ENCODE data around the gene CELSR1.

CELSR1 gene

DNA sequence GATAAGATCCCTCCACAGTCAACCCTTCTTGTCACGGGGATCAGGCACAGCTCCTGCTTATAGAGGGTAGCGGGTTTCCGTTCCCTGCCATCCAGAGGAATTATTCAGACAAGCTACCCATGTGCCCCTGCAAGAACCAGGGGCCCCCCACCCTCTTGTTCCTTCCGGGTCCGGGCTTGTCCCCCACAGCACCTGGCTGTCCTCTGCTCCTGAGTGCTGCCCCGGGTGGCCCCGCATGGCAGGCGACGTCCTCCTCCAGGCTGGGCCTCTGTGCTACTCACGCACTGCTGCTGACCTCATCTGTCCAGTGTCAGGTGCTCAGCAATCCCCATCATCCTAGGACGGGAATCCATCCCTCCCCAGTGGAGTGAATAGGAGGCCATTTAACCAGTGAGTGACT lies 24.7 kb downstream of the CELSR1 start:
- ATAC-seq, result no peak
- TF ChIP-seq ISL1 (CRISPR knock-in tag; IDR thresholded peaks at IDR 0.05) (no peak), ESRRG (CRISPR knock-in tag; IDR thresholded peaks at IDR 0.05) (no peak), OSR1 (CRISPR knock-in tag; IDR thresholded peaks at IDR 0.05) (no peak), POU6F1 (CRISPR knock-in tag; IDR thresholded peaks at IDR 0.05; ENCODE audit: borderline replicate concordance, low read depth) (no peak), BACH2 (CRISPR knock-in tag; IDR thresholded peaks at IDR 0.05; ENCODE audit: borderline replicate concordance) (no peak), TCF4 (CRISPR knock-in tag; IDR thresholded peaks at IDR 0.05; ENCODE audit: borderline replicate concordance) (no peak), ZNF565 (CRISPR knock-in tag; conservative IDR thresholded peaks at IDR 0.05; ENCODE audit: low read depth) (no peak)
- TF ChIP-seq, protein P1, sequence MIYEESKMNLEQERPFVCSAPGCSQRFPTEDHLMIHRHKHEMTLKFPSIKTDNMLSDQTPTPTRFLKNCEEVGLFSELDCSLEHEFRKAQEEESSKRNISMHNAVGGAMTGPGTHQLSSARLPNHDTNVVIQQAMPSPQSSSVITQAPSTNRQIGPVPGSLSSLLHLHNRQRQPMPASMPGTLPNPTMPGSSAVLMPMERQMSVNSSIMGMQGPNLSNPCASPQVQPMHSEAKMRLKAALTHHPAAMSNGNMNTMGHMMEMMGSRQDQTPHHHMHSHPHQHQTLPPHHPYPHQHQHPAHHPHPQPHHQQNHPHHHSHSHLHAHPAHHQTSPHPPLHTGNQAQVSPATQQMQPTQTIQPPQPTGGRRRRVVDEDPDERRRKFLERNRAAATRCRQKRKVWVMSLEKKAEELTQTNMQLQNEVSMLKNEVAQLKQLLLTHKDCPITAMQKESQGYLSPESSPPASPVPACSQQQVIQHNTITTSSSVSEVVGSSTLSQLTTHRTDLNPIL (CRISPR knock-in tag; IDR thresholded peaks at IDR 0.05; ENCODE audit: low read depth), result no peak
- TF ChIP-seq, protein P2, sequence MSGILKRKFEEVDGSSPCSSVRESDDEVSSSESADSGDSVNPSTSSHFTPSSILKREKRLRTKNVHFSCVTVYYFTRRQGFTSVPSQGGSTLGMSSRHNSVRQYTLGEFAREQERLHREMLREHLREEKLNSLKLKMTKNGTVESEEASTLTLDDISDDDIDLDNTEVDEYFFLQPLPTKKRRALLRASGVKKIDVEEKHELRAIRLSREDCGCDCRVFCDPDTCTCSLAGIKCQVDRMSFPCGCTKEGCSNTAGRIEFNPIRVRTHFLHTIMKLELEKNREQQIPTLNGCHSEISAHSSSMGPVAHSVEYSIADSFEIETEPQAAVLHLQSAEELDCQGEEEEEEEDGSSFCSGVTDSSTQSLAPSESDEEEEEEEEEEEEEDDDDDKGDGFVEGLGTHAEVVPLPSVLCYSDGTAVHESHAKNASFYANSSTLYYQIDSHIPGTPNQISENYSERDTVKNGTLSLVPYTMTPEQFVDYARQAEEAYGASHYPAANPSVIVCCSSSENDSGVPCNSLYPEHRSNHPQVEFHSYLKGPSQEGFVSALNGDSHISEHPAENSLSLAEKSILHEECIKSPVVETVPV (CRISPR knock-in tag; IDR thresholded peaks at IDR 0.05), result no peak
- TF ChIP-seq, protein P3, sequence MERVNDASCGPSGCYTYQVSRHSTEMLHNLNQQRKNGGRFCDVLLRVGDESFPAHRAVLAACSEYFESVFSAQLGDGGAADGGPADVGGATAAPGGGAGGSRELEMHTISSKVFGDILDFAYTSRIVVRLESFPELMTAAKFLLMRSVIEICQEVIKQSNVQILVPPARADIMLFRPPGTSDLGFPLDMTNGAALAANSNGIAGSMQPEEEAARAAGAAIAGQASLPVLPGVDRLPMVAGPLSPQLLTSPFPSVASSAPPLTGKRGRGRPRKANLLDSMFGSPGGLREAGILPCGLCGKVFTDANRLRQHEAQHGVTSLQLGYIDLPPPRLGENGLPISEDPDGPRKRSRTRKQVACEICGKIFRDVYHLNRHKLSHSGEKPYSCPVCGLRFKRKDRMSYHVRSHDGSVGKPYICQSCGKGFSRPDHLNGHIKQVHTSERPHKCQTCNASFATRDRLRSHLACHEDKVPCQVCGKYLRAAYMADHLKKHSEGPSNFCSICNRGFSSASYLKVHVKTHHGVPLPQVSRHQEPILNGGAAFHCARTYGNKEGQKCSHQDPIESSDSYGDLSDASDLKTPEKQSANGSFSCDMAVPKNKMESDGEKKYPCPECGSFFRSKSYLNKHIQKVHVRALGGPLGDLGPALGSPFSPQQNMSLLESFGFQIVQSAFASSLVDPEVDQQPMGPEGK (CRISPR knock-in tag; IDR thresholded peaks at IDR 0.05; ENCODE audit: borderline replicate concordance), result no peak

DNA sequence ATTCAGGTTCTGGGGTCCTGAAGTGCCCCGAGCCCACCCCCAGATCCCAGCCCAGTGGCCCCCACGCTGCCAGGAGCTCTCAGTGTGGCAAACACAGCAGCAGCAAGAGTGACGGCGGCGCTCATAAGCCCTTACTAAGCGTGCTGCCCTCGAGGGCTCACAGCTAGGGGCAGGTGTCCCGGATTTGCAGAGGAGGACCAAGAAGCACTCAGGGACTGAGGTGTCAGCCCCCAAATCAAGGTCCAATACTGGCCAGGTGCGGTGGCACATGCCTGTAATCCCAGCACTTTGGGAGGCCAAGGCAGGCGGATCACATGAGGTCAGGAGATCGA lies 25.4 kb downstream of the CELSR1 start:
- no peak for TF ChIP-seq GLIS3 (CRISPR knock-in tag; IDR thresholded peaks at IDR 0.05)
- no peak for TF ChIP-seq ARNTL (CRISPR knock-in tag; IDR thresholded peaks at IDR 0.05; ENCODE audit: borderline replicate concordance, low read depth)
- no peak for TF ChIP-seq ESRRG (CRISPR knock-in tag; IDR thresholded peaks at IDR 0.05)
- no peak for TF ChIP-seq PPARA (CRISPR knock-in tag; IDR thresholded peaks at IDR 0.05; ENCODE audit: borderline replicate concordance)
- TF ChIP-seq, protein P4, sequence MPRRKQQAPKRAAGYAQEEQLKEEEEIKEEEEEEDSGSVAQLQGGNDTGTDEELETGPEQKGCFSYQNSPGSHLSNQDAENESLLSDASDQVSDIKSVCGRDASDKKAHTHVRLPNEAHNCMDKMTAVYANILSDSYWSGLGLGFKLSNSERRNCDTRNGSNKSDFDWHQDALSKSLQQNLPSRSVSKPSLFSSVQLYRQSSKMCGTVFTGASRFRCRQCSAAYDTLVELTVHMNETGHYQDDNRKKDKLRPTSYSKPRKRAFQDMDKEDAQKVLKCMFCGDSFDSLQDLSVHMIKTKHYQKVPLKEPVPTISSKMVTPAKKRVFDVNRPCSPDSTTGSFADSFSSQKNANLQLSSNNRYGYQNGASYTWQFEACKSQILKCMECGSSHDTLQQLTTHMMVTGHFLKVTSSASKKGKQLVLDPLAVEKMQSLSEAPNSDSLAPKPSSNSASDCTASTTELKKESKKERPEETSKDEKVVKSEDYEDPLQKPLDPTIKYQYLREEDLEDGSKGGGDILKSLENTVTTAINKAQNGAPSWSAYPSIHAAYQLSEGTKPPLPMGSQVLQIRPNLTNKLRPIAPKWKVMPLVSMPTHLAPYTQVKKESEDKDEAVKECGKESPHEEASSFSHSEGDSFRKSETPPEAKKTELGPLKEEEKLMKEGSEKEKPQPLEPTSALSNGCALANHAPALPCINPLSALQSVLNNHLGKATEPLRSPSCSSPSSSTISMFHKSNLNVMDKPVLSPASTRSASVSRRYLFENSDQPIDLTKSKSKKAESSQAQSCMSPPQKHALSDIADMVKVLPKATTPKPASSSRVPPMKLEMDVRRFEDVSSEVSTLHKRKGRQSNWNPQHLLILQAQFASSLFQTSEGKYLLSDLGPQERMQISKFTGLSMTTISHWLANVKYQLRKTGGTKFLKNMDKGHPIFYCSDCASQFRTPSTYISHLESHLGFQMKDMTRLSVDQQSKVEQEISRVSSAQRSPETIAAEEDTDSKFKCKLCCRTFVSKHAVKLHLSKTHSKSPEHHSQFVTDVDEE (CRISPR knock-in tag; IDR thresholded peaks at IDR 0.05), result no peak
- TF ChIP-seq, protein P2 (CRISPR knock-in tag; IDR thresholded peaks at IDR 0.05), result no peak
- no peak for TF ChIP-seq TOX (CRISPR knock-in tag; IDR thresholded peaks at IDR 0.05; ENCODE audit: borderline replicate concordance)
- no peak for TF ChIP-seq ZFP3 (CRISPR knock-in tag; IDR thresholded peaks at IDR 0.05)
- TF ChIP-seq CSDC2 (CRISPR knock-in tag; IDR thresholded peaks at IDR 0.05), result no peak
- no peak for TF ChIP-seq ZC3H10 (CRISPR knock-in tag; IDR thresholded peaks at IDR 0.05)
- TF ChIP-seq ZFP30 (CRISPR knock-in tag; IDR thresholded peaks at IDR 0.05), result no peak
- no peak for TF ChIP-seq OSR1 (CRISPR knock-in tag; IDR thresholded peaks at IDR 0.05)
- TF ChIP-seq TCF4 (CRISPR knock-in tag; IDR thresholded peaks at IDR 0.05; ENCODE audit: borderline replicate concordance), result no peak
- TF ChIP-seq, protein P3 (CRISPR knock-in tag; IDR thresholded peaks at IDR 0.05; ENCODE audit: borderline replicate concordance), result no peak
- no peak for TF ChIP-seq ZNF70 (CRISPR knock-in tag; IDR thresholded peaks at IDR 0.05)
- no peak for TF ChIP-seq ZNF565 (CRISPR knock-in tag; conservative IDR thresholded peaks at IDR 0.05; ENCODE audit: low read depth)
- TF ChIP-seq, protein P1 (CRISPR knock-in tag; IDR thresholded peaks at IDR 0.05; ENCODE audit: low read depth), result no peak
- no peak for TF ChIP-seq RARB (CRISPR knock-in tag; IDR thresholded peaks at IDR 0.05)
- no peak for TF ChIP-seq SNAI2 (CRISPR knock-in tag; IDR thresholded peaks at IDR 0.05)
- TF ChIP-seq POU6F1 (CRISPR knock-in tag; IDR thresholded peaks at IDR 0.05; ENCODE audit: borderline replicate concordance, low read depth), result no peak
- no peak for ATAC-seq
